Stimulated activated CD4-positive, alpha-beta T cell treated with anti-CD3 and anti-CD28 coated beads, Interleukin-1b, Interleukin-23, amount 100 ng/mL, for 1 hour (primary cell): ENCODE measurements around the gene EXD3.
A peak's percentile ranks its signal among the peaks of the same experiment; 100 is the strongest.
"Not testable (repeated sequence)": the region's sequence is repeated elsewhere in the genome, so short reads cannot be mapped to it uniquely, and the experiment has no call there.

Experiments used
- DNase-seq, 2 donors: peaks; one replicate each; pipeline ENCODE4 v3.0.0-alpha.2; 2020; ENCODE audit warnings: low read depth in 2 of 2

The EXD3 gene

DNA sequence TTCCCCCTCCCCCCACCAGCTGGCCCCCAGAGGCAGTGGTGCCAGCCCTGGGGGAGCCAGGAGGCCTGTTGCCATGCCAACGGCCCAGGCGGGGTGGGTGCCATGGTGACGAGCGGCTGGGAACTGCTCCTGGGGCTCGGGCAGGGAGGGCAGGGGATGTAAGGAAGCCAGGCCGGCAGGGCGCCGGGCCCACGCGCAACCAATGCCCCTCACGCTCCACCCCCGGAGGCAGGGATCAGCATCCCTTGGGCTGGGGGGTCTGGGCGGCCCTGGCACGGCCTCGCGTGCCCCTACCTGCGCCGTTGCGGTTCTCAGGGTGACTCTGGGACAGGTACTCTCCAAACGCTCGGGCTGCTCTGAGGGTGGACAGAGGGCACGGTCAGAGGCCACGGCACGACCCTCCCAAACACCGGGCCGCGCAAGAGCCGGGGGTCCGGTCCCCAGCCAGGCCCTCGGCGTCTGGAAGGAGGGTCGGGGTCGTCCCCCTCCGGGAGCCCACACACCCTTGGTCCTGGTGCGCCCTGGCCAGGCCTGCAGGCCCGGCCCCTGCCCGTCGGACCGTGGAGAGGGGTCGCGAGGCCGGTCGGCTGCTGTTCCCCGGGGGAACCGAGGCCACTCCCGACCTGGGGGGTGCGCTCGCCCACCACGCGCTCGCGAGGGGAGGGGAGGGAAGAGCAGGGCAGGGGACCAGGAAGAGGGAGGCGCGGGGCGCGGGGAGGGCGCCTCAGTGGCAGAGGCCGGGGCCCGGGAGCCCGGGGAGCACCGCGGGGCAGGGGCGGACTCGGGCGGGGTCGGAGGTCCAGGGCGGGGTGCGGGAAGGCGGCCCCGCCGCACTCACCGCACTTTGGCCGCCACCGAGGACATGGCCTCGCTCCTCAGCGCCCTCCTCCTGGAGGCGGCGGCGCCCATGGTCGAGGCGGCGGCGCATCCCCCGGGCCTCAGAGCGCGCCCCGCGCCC, 35.5 kb upstream of the EXD3 start:
- no peak for DNase-seq

- DNase-seq, result no peak
These were observed 34.6 kb upstream of the EXD3 start for GRCh38 chr9:137457406-137458193.

- DNase-seq, result no peak
These were observed 34.0 kb upstream of the EXD3 start for GRCh38 chr9:137456864-137457405.

- no peak for DNase-seq
These were observed 33.3 kb upstream of the EXD3 start for GRCh38 chr9:137456061-137456863.

DNA sequence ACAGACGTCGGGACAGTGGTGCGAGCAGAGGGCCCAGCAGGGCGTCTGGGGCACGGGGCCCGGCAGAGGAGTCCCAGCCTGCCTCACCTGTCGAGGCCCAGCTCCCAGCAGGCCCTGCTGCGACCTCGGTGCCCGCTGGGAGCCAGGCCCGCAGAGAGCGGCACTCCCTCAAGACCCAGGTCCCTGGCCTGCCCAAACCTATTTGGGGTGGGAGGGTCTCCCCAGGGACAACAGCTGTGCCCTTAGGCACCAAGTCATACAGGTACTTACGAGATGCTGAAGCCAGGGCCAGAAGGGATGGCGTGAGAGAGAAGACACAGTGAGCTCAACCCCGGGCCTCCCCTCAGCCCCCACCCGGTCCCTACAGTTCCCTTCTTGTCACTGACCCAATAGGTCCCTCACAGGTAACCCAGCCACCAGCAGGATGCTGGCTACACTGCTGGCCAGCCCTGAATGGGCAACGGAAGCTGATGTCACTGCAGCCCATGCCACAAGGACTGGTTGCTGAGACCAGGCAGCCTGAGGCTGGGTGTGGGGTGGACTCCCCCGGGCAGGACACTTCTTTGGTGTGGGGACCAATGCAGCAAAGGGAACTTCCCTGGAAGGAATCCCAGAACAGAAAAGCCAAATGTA, 32.5 kb upstream of the EXD3 start:
- no peak for DNase-seq

- DNase-seq, result no peak
These were observed 31.8 kb upstream of the EXD3 start for GRCh38 chr9:137454597-137455358.

- no peak for DNase-seq
These were observed 31.2 kb upstream of the EXD3 start for GRCh38 chr9:137454145-137454596.

GRCh38 chr9:137453643-137454081, 30.7 kb upstream of the EXD3 start:
- DNase-seq, result peak in 1 of 2 donors; percentile 29

- DNase-seq, result no peak
These were observed 30.0 kb upstream of the EXD3 start for GRCh38 chr9:137452761-137453642.

GRCh38 chr9:137452006-137452760, 29.2 kb upstream of the EXD3 start:
- DNase-seq, result no peak

- not testable (repeated sequence) for DNase-seq
These were observed 28.5 kb upstream of the EXD3 start for GRCh38 chr9:137451264-137452005.

- not testable (repeated sequence) for DNase-seq
These were observed 27.7 kb upstream of the EXD3 start for GRCh38 chr9:137450539-137451222.

- DNase-seq, result no peak
These were observed 27.1 kb upstream of the EXD3 start for GRCh38 chr9:137449931-137450538.

- no peak for DNase-seq
These were observed 26.3 kb upstream of the EXD3 start for GRCh38 chr9:137449081-137449844.

GRCh38 chr9:137448602-137448962, 25.6 kb upstream of the EXD3 start:
- no peak for DNase-seq
